Cardiac fibroblast (primary cell): Measurements from ENCODE around the gene PRKAG3.

Experiments
- DNase-seq, 2 donors: peaks; one replicate each; pipeline versions ENCODE4 v3.0.0 to v3.0.0-alpha.2; 2010; ENCODE audit warnings: low read depth in 2 of 2
- H3K4me3 ChIP-seq, 2 donors: replicated peaks in 1 of 2; 1 replicate in 1 of 2; 2 replicates in 1 of 2; pipeline ENCODE4 v1.5.1; 2011; ENCODE audit warnings: low read depth in 2 of 2, low read length in 2 of 2, mild to moderate bottlenecking in 2 of 2, moderate library complexity in 1 of 2
- CTCF ChIP-seq: IDR thresholded peaks from one replicate; pipeline ENCODE4 v1.5.1; 2011; ENCODE audit warnings: low read depth, mild to moderate bottlenecking, low read length, inconsistent platforms

The PRKAG3 gene

GRCh38 chr2:218830526-218831306 lies 887 bp downstream of the PRKAG3 start:
- no peak for DNase-seq
- no peak overlapping the region for H3K4me3 ChIP-seq
- TF ChIP-seq CTCF, result no peak

GRCh38 chr2:218829868-218830451 lies 1.6 kb downstream of the PRKAG3 start:
- DNase-seq, result no peak
- H3K4me3 ChIP-seq, result no peak overlapping the region
- no peak for TF ChIP-seq CTCF

DNA sequence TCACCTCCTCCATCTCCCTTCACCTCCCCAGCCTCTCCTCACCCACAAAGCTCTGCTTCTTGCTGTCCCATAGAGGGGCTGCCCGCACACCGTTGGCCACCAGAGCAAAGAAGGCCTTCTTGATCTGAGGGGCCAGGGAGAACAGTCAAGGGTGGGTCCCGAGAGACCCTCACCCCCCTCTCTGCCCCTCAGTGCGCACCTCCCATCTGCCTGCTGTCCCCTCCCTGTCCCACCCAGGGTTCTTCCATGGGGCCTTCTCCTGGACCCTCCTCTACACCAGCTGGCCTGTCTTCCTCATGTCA lies 3.2 kb downstream of the PRKAG3 start:
- no peak overlapping the region for H3K4me3 ChIP-seq
- TF ChIP-seq CTCF, result no peak
- no peak for DNase-seq

DNA sequence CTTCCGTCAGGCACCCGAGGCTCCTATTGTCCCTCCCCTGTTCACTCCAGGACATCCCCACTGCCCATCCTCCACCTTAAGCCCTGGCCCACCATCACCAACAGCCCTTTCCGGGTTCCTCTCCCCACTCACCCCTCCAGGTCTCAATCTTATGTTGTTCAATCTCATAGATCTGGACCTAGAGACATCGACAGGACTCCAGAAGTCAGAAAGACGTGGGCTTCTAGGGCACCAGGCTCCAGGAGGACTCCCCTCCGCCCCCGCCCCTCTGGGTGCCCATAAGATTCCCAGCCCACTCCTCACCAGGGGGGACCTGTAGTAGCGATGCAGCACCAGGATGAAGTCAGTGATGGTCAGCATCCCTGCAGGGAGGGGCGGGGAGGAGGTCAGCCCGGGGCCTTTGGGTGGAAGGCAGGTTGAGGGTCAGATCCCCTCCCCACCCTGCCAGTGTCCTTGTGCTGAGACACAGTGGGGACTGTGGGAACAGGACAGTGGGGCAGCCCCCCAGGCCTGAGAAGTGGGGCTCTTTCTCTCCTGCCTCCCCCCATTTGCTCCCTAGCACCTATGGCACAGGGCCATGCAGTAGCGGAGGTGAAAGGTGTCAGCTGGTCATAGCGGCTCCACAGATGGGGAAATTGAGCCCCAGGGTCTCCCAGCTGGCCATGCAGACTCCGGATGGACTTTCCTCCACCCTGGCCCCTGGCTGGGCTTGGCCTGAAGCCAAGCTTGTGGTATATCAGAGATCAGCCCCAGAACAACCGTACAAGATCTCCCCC lies 3.7 kb downstream of the PRKAG3 start:
- no peak for TF ChIP-seq CTCF
- no peak overlapping the region for H3K4me3 ChIP-seq
- no peak for DNase-seq

DNA sequence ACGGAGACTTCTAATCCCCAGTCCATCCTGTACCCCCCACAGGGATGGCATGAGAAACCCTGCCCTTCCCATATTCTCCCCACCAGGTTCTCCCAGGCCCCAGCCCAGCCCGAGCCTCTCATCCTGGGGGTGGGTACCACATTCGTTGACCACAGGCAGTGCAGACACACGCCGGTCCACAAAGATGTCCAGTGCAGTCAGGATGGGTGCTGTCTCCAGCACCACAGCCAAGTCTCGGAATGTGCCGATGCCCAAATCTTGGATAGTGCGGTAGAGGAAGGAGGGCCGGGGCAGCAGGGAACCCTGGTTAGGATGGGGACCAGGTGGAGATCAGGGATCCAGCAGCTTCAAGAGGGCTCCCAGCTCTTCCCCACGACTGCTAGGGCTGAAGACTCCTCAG lies 4.8 kb downstream of the PRKAG3 start:
- H3K4me3 ChIP-seq, result no peak overlapping the region
- no peak for DNase-seq
- no peak for TF ChIP-seq CTCF

- no peak for DNase-seq
- no peak overlapping the region for H3K4me3 ChIP-seq
- no peak for TF ChIP-seq CTCF
Observed at GRCh38 chr2:218824004-218824403, 7.6 kb downstream of the PRKAG3 start.
